Liver (tissue), 3 donors: ENCODE results near the gene ART5.
"Not testable (repeated sequence)": the region's sequence is repeated elsewhere in the genome, so short reads cannot be mapped to it uniquely, and the experiment has no call there.

Experiments
- GABPA ChIP-seq, 2 donors: IDR thresholded peaks in 1 of 2; conservative IDR thresholded peaks in 1 of 2; 2 replicates each; pipeline ENCODE4 v1.6.1; 2016; ENCODE audit warnings: antibody characterized with exemption in 2 of 2, mild to moderate bottlenecking in 1 of 2, moderate library complexity in 1 of 2
- TAF1 ChIP-seq: conservative IDR thresholded peaks from 2 replicates; pipeline ENCODE4 v1.6.1; 2016; ENCODE audit warnings: antibody characterized with exemption, mild to moderate bottlenecking
- TF ChIP-seq, protein P1 (sequence below): fragments of 150-350 bp; IDR thresholded peaks from 2 replicates; pipeline ENCODE4 v1.5.1; 2017; ENCODE audit warnings: improper control_type of control experiment, low read depth, low read length; ENCODE audit not compliant: missing input control
- TF ChIP-seq, protein P2 (sequence below): IDR thresholded peaks from 2 replicates; pipeline ENCODE4 v1.6.1; 2016; ENCODE audit warnings: antibody characterized with exemption
- donor health status: healthy.
- donor health status: healthy.

DNA sequence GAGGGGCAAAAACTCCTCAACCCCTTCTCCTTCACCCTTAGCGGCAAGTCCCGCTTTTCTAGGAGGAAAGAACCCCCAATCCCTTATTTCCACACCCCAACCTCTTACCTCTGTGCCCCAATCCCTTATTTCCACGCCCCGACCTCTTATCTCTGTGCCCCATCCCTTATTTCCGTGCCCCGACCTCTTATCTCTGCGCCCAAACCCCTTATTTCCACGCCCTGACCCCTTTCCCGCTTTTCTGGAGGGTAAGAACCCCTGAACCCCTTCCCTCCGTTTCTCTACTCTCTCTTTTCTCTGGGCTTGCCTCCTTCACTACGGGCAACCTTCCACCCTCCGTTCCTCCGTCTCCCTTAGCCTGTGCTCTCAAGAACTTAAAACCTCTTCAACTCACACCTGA, 7.1 kb upstream of the ART5 start:
- TF ChIP-seq, protein P1, sequence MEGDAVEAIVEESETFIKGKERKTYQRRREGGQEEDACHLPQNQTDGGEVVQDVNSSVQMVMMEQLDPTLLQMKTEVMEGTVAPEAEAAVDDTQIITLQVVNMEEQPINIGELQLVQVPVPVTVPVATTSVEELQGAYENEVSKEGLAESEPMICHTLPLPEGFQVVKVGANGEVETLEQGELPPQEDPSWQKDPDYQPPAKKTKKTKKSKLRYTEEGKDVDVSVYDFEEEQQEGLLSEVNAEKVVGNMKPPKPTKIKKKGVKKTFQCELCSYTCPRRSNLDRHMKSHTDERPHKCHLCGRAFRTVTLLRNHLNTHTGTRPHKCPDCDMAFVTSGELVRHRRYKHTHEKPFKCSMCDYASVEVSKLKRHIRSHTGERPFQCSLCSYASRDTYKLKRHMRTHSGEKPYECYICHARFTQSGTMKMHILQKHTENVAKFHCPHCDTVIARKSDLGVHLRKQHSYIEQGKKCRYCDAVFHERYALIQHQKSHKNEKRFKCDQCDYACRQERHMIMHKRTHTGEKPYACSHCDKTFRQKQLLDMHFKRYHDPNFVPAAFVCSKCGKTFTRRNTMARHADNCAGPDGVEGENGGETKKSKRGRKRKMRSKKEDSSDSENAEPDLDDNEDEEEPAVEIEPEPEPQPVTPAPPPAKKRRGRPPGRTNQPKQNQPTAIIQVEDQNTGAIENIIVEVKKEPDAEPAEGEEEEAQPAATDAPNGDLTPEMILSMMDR: not testable (repeated sequence)
- not testable (repeated sequence) for TF ChIP-seq GABPA (IDR thresholded peaks at IDR 0.05 in 1 of 2, conservative IDR thresholded peaks at IDR 0.05 in 1 of 2); TAF1
- TF ChIP-seq, protein P2, sequence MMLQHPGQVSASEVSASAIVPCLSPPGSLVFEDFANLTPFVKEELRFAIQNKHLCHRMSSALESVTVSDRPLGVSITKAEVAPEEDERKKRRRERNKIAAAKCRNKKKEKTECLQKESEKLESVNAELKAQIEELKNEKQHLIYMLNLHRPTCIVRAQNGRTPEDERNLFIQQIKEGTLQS: not testable (repeated sequence)
